GM12865 (cell line): ENCODE data around the gene TRIM72.
"Not testable (repeated sequence)": the region's sequence is repeated elsewhere in the genome, so short reads cannot be mapped to it uniquely, and the experiment has no call there.

ENCODE experiments used
- DNase-seq: peaks from one replicate; pipeline ENCODE4 v3.0.0; 2010; ENCODE audit warnings: low read depth
- H3K4me3 ChIP-seq: 2 replicates; pipeline ENCODE4 v1.5.1; 2011; ENCODE audit warnings: mild to moderate bottlenecking, low read depth, low read length, control low read depth
- TF ChIP-seq, protein P1 (sequence below): IDR thresholded peaks from 2 replicates; pipeline ENCODE4 v1.5.1; 2011; ENCODE audit warnings: low read length, control low read depth, low read depth, inconsistent platforms; ENCODE audit not compliant: insufficient read depth; ENCODE audit errors: missing control alignments

TRIM72 gene

DNA sequence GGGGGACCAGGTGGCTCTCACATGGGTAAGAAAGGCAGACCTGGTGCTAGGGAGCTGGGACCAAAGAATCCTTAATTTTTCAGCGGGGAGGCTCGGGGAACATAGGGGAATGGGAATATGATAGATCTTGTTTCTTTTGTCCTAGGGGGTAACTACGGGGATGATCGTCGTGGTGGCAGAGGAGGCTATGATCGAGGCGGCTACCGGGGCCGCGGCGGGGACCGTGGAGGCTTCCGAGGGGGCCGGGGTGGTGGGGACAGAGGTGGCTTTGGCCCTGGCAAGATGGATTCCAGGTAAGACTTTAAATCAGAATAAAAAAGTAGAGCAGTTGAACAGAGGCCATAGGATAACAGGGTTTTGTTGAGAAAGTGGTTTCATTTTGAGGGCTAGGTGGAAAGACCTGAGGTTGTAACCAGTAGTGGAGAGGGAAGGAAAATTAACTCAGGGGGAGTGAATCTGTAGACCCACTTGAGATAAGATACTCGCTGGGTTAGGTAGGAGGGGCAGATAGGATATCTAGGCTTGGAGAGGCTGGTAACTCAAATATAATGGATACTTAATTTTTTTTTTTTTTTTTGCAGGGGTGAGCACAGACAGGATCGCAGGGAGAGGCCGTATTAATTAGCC lies 23.0 kb upstream of the TRIM72 start:
- H3K4me3 ChIP-seq = no peak overlapping the region
- TF ChIP-seq, protein P1, sequence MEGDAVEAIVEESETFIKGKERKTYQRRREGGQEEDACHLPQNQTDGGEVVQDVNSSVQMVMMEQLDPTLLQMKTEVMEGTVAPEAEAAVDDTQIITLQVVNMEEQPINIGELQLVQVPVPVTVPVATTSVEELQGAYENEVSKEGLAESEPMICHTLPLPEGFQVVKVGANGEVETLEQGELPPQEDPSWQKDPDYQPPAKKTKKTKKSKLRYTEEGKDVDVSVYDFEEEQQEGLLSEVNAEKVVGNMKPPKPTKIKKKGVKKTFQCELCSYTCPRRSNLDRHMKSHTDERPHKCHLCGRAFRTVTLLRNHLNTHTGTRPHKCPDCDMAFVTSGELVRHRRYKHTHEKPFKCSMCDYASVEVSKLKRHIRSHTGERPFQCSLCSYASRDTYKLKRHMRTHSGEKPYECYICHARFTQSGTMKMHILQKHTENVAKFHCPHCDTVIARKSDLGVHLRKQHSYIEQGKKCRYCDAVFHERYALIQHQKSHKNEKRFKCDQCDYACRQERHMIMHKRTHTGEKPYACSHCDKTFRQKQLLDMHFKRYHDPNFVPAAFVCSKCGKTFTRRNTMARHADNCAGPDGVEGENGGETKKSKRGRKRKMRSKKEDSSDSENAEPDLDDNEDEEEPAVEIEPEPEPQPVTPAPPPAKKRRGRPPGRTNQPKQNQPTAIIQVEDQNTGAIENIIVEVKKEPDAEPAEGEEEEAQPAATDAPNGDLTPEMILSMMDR = no peak
- DNase-seq = no peak

DNA sequence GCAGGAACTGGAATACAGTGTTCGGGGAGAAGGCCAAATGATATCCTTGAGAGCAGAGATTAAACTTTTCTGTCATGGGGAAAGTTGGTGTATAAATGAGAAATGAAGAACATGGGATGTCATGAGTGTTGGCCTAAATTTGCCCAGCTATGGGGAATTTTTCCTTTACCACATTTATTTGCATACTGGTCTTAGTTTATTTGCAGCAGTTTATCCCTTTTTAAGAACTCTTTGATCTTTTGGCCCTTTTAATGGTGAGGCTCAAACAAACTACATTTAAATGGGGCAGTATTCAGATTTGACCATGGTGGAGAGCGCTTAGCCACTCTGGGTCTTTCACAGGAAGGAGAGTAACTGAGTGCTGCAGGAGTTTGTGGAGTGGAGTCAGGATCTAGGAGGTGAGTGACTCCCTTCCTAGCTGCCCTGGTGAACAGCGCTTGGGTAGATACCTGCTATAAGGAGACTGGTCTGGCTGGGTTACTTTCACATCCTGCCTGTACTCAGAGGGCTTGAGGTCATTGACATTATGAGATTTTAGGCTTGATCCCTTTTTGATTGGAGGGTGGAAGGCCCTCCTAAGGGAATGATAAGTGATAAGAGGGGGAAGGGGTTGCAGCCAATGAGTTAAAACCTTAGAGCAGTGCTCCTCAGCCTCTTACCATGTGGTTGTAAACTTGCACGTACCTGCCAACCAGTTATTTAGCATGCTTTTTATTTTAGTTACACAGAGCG lies 22.1 kb upstream of the TRIM72 start:
- TF ChIP-seq, protein P1 = no peak
- no peak for DNase-seq
- no peak overlapping the region for H3K4me3 ChIP-seq

DNA sequence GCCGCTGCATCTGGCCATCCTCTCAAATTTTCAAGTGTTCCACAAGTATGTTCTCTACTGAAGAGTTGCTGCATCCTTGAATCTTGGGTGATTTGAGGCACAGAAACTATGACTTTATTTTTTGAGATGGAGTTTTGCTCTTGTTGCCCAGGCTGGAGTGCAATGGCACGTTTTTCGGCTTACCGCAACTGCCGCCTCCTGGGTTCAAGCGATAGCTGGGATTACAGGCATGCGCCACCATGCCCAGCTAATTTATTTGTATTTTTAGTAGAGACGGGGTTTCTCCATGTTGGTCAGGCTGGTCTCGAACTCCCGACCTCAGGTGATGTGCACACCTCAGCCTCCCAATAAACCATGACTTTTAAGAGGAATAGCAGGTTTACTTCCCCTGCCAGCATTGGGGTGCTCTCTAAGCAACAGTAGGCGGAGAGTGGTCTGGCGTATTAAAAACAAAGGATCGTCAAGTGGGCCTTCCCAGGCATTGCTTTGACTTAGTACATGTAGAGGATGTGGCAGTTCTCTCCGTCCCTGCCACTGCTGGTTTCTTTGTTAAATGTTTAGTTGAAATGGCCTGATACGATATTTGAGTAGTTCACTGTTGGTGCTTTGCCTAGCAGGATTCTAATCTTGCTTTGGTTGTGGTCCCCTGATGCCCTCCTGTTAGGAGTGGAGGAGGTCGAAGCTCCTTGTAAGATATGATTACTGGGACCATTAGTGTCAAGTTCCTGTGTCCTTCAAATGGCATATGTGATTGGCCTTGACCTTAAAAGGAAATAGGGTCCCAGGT lies 20.9 kb upstream of the TRIM72 start:
- no peak for DNase-seq
- H3K4me3 ChIP-seq = no peak overlapping the region
- TF ChIP-seq, protein P1 = no peak

DNA sequence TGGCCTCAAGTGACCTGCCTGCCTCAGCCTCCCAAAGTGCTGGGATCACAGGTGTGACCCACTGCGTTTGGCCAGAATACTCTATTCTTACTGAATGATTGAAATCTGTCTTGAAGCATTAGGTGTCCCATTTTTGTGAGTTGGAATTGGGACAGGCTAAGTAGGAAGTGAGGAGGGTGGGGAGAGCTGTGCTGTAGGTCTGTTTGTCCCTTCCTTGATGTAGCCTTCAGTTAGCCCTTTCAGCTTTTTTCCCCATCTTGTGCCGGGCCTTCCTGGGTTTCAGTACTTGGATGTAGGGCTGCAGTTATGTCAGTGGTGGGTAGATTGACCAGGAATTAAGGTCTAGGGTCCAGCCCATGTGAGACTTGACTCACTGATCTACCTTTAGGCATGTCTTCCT lies 20.0 kb upstream of the TRIM72 start:
- H3K4me3 ChIP-seq = no peak overlapping the region
- TF ChIP-seq, protein P1 = no peak
- no peak for DNase-seq

DNA sequence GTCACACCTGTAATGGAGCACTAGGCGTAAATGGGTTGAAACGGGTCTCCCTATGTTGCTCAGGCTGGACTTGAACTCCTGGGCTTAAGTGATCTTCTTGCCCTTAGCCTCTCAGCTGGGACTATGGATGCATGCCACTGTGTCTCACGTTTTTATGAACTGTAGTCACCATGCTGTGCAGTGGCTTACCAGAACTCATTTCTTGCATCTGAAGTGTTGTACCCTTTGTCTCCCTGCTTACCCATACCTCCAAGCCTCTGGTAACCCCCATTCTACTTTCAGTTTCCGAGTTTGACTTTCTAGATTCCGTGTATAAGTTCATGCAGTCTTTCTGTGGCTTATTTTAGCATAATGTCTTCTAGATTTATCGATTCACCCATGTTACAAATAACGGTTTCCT lies 19.0 kb upstream of the TRIM72 start:
- TF ChIP-seq, protein P1 = no peak
- H3K4me3 ChIP-seq = no peak overlapping the region
- DNase-seq = no peak

DNA sequence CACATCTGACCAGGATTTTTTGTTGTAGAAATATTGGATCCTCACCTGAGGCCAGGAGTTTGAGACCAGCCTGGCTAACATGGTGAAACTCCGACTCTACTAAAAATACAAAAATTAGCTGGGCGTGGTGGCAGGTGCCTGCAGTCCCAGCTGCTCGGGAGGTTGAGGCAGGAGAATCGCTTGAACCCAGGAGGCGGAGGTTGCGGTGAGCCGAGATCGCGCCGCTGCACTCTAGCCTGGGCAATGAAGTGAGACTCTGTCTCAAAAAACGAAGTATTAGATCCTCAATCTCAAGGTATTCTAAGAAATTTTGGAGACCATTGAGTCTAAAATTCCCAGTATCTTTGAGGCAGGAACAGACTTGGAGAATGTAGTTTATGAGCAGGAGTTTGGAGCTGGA lies 18.1 kb upstream of the TRIM72 start:
- not testable (repeated sequence) for DNase-seq, H3K4me3 ChIP-seq

DNA sequence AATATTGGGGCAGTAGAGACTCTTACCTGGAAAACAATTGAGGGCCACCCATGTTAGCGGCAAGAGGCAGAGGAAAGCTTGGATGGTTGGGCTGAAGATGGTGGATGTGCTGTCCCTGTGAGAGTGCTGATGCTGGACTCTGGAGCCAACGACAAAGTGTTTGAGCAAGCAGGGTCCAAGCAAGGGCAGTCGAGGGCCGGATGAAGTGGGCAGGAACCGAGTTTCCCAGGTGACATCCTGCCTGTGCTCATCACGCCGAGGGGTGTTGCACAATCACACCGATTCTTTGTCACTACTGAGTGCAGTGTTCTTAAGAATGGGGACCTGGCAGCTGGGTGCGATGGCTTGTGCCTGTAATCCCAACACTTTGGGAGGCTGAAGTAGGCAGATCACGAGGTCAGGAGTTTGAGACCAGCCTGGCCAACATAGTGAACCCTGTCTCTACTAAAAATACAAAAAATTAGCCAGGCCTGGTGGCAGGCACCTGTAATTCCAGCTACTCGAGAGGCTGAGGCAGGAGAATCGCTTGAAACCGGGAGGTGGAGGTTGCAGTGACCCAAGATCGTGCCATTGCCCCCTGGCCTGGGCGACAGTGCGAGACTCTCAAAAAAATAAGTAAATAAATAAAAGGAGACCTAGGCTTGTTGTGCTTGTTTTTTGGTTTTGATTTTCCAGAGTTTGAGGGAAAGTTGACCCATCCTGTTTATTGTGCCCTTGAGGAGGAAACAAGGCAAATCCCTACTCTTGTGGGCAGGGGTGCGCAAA lies 17.4 kb upstream of the TRIM72 start:
- H3K4me3 ChIP-seq = no peak overlapping the region
- TF ChIP-seq, protein P1 = no peak
- no peak for DNase-seq
